Type B pancreatic cell (in vitro differentiated cells): ENCODE results near the gene LBR. TPM values are rescaled to one million over a fixed set of nuclear protein-coding genes. Genes with fewer than 3 reads are reported as not detected.

Experiments used
- DNase-seq: peaks from one replicate; pipeline ENCODE4 v3.0.0; 2021; ENCODE audit warnings: mixed read lengths; ENCODE audit not compliant: unreplicated experiment; ENCODE audit errors: extremely low spot score
- H3K27ac Mint-ChIP-seq: 2 replicates; pipeline ENCODE4 v1.8.0; 2021; ENCODE audit warnings: mild to moderate bottlenecking, mixed read lengths
- H3K27me3 Mint-ChIP-seq: 2 replicates; pipeline ENCODE4 v1.8.0; 2021; ENCODE audit warnings: mixed read lengths
- H3K36me3 Mint-ChIP-seq: 2 replicates; pipeline ENCODE4 v1.8.0; 2021; ENCODE audit warnings: mixed read lengths
- H3K4me1 Mint-ChIP-seq: one replicate; pipeline ENCODE4 v1.8.0; 2021; ENCODE audit warnings: mixed read lengths; ENCODE audit not compliant: unreplicated experiment
- H3K4me3 Mint-ChIP-seq: 2 replicates; pipeline ENCODE4 v1.8.0; 2021; ENCODE audit warnings: mild to moderate bottlenecking, mixed read lengths
- H3K9me3 Mint-ChIP-seq: 2 replicates; pipeline ENCODE4 v1.8.0; 2021; ENCODE audit warnings: mixed read lengths
- total RNA-seq: library from RNA; stranded (reverse); gene quantifications from 2 replicates; pipeline ENCODE4 v1.2.1, GENCODE V29; 2021; ENCODE audit warnings: low replicate concordance
- TF ChIP-seq, protein P1 (sequence below): fragments of 200-600 bp; sonication (generic); conservative IDR thresholded peaks from 2 replicates; pipeline ENCODE4 v1.5.0; 2021; ENCODE audit warnings: antibody characterized with exemption, mild to moderate bottlenecking

Gene LBR
- total RNA-seq, 1 donor from 2014 or later = 94.6 TPM

DNA sequence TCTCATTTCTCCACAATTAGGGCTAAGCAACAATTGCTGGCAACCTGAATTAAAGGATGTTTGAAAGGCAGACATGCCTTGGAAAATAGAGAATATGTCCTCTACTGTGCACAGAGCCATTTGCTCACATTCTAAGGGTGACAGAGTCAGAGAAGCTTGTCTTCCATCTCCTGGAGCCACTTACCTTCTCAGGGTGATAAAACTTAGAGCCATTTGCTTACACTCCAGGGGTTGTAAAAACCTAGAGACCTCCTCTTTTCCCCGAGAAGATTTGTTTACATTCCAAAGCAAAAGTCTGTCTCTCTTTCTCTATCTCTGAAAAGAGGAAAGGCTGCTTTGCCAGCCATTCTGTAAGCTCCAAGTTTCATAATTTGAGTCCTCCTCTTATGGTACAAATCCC is 61.3 kb downstream of the LBR start:
- DNase-seq = no peak
- Mint-ChIP-seq H3K9me3 (no peaks in the 10 kb centered on the region), H3K4me3 (no peak overlapping the region), H3K36me3 (no peaks in the 10 kb centered on the region), H3K27ac (no peak overlapping the region), H3K27me3 (no peaks in the 10 kb centered on the region), H3K4me1 (peaks cover 11% of the 10 kb centered on the region)
- TF ChIP-seq, protein P1, sequence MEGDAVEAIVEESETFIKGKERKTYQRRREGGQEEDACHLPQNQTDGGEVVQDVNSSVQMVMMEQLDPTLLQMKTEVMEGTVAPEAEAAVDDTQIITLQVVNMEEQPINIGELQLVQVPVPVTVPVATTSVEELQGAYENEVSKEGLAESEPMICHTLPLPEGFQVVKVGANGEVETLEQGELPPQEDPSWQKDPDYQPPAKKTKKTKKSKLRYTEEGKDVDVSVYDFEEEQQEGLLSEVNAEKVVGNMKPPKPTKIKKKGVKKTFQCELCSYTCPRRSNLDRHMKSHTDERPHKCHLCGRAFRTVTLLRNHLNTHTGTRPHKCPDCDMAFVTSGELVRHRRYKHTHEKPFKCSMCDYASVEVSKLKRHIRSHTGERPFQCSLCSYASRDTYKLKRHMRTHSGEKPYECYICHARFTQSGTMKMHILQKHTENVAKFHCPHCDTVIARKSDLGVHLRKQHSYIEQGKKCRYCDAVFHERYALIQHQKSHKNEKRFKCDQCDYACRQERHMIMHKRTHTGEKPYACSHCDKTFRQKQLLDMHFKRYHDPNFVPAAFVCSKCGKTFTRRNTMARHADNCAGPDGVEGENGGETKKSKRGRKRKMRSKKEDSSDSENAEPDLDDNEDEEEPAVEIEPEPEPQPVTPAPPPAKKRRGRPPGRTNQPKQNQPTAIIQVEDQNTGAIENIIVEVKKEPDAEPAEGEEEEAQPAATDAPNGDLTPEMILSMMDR = no peak

DNA sequence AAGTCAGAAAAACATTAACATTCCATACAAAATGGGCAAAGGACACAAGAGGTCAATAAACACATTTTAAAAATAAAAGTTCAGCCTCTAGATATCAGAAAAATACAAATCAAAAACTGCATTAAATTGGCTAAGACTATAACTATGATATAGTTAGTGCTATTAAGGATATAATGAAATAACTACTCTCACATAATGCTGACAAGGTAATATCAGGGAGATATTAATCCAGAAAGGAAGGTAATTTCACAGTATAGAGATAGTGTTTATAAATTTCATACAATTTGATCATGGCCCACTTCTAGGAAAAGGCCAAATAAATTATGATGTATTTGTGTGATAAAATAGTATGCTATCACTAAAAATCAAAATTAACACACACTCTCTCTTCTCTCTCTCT is 61.8 kb downstream of the LBR start:
- Mint-ChIP-seq H3K4me3 (no peak overlapping the region), H3K36me3 (no peaks in the 10 kb centered on the region), H3K27me3 (no peaks in the 10 kb centered on the region), H3K4me1 (peaks cover 11% of the 10 kb centered on the region), H3K27ac (no peak overlapping the region), H3K9me3 (no peaks in the 10 kb centered on the region)
- DNase-seq = no peak
- TF ChIP-seq, protein P1 = no peak

DNA sequence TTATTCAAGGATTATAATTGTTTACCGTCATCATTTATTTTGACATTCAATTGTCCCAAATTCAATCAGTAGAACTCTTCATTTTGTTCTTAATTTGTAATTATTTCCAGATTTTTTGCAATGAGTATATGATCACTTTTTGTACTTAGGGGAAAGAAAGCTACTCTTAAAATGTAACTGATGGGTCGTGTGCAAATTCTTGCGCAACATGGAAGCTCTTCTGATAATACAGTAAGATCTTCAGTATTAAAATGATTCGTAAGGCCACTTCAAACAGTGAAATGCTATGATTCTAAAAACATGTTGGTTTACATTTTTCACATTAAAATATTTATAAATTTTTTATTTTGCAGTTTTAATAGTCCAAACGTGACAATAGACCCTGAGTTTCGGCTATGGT is 63.4 kb downstream of the LBR start:
- peaks cover 11% of the 10 kb centered on the region for H3K4me1 Mint-ChIP-seq

DNA sequence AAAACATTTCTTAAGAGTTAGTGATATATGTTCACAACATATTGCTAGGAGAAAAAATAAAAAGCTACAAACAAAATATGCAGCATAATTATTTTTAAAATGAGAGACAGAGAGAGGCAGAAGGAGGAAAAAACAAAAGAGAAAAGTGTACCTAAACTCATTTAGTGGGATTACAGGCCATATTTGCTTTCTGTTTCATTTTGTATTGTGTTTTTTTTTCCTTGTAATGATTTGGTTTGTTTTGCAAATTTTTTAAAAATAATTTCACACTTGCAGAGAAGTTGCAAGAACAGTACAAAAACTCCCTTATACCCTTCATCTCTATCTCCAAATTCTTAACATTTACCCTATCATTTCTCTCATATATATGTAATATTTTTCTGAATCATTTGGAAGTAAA is 65.0 kb downstream of the LBR start:
- Mint-ChIP-seq H3K4me1 (peaks cover 8% of the 10 kb centered on the region), H3K9me3 (no peaks in the 10 kb centered on the region), H3K36me3 (peaks cover 3% of the 10 kb centered on the region), H3K27me3 (no peaks in the 10 kb centered on the region), H3K4me3 (no peak overlapping the region), H3K27ac (no peak overlapping the region)
- TF ChIP-seq, protein P1 = no peak
- DNase-seq = no peak

More for the DNA sequence above, 63.4 kb downstream of the LBR start:
- Mint-ChIP-seq H3K9me3 (no peaks in the 10 kb centered on the region), H3K27me3 (no peaks in the 10 kb centered on the region), H3K27ac (no peak overlapping the region), H3K4me3 (no peak overlapping the region), H3K36me3 (no peaks in the 10 kb centered on the region)
- TF ChIP-seq, protein P1 = no peak
- no peak for DNase-seq

DNA sequence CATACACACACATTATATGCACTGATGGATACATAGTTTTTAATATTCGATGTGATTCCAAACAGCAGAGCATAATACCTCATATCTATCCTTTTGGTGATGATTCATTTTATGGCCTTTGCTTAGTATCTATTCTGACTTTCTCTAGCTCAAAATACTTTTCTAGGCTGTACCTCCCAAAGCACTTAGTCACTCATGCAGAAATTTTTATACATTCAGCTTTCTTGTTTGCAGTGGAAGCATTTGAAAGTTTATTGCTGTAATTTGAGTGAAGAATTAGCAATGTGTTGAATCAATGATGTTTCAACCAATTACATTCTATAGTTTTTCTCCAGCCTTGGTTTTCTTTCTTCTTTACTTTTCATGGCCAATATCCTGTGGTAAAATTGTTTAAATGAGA is 66.7 kb downstream of the LBR start:
- Mint-ChIP-seq H3K27me3 (no peaks in the 10 kb centered on the region), H3K4me1 (no peaks in the 10 kb centered on the region), H3K9me3 (no peaks in the 10 kb centered on the region), H3K27ac (no peak overlapping the region), H3K36me3 (peaks cover 3% of the 10 kb centered on the region), H3K4me3 (no peak overlapping the region)
- TF ChIP-seq, protein P1 = no peak
- DNase-seq = no peak

DNA sequence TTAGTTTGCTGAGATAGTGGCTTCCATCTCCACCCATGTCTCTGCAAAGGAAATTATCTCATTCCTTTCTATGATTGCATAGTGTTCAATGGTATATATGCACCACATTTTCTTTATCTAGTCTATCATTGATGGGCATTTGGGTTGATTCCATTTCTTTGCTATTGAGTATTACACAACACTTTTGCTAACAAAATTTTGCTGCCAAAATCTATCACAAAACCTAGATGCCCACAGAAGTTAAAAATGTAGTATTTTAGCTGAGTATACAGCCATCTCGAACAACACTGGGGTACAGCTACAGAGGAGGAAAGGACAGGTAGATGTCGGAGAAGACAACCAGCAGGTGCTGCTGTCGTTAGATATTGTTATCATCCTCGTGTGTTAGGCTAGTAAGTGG is 67.7 kb downstream of the LBR start:
- H3K27ac Mint-ChIP-seq = no peak overlapping the region
- H3K9me3 Mint-ChIP-seq = no peaks in the 10 kb centered on the region

More for the DNA sequence above, 67.7 kb downstream of the LBR start:
- Mint-ChIP-seq H3K36me3 (peaks cover 3% of the 10 kb centered on the region), H3K4me3 (no peak overlapping the region), H3K27me3 (no peaks in the 10 kb centered on the region), H3K4me1 (no peaks in the 10 kb centered on the region)
- DNase-seq = no peak
- TF ChIP-seq, protein P1 = no peak
